Measurements from ENCODE around the gene HINT3.

DNA sequence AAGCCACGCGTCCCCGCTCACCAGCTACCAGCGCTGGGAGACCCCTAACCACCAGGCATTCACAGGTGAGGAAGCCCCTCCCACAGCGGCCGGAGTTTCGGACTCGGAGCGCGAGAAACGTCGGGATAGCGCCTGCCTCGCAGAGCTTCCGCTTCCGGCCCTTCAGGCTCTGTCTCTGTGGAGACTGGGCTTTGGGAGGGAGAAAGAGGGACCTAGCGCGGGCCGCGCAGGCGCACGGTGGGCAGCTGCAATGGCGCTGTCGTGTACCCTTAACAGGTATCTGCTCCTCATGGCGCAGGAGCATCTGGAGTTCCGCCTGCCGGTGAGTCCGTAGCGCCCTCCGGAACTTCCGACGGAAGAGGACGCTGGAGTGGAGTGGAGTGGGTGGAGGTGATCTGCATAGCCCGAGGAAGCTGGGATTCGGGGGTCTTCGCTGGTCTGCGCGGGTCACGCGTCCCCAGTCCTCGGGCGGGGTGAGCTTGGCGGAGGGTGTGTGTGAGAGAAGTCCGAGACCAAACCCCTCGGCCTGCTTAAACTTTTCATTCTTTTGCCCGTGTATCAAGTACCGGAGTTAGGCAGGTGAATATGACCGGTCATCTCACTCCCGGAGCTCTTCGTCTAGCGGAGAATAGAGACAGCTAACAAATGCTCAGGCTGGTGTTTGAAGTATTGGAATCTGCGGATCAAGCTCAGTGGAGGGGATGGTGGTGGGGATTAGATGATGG is 29.9 kb downstream of the HINT3 start, which contains the start of gene TRMT11:
- TF ChIP-seq, protein P1, sequence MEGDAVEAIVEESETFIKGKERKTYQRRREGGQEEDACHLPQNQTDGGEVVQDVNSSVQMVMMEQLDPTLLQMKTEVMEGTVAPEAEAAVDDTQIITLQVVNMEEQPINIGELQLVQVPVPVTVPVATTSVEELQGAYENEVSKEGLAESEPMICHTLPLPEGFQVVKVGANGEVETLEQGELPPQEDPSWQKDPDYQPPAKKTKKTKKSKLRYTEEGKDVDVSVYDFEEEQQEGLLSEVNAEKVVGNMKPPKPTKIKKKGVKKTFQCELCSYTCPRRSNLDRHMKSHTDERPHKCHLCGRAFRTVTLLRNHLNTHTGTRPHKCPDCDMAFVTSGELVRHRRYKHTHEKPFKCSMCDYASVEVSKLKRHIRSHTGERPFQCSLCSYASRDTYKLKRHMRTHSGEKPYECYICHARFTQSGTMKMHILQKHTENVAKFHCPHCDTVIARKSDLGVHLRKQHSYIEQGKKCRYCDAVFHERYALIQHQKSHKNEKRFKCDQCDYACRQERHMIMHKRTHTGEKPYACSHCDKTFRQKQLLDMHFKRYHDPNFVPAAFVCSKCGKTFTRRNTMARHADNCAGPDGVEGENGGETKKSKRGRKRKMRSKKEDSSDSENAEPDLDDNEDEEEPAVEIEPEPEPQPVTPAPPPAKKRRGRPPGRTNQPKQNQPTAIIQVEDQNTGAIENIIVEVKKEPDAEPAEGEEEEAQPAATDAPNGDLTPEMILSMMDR (IDR thresholded peaks at IDR 0.05), result no peak
- no peak for TF ChIP-seq ZFX (IDR thresholded peaks at IDR 0.05; ENCODE audit: borderline replicate concordance)
